GM12878 (cell line): ENCODE results near the gene RIMS1. TPM values are rescaled to one million over a fixed set of nuclear protein-coding genes. Genes with fewer than 3 reads are reported as not detected.

Experiments
- ATAC-seq: fragments of 200-7000 bp; cut with Tn5 transposase; 3 replicates; pipeline ENCODE4 v1.9.1; 2020; ENCODE audit warnings: mild to moderate bottlenecking, moderate library complexity
- BruUV-seq: library from RNA; stranded (reverse); fragments of 400-500 nt; replicated peaks from 2 replicates; lab custom pipeline; 2021; lab: Mats Ljungman, UMichigan
- CTCF ChIA-PET: fragments of 300-600 bp; sonication (Branson Sonifier 250); formaldehyde crosslinking; extraction: SDS; loops from one replicate; lab custom pipeline; 2021; ENCODE audit warnings: inconsistent platforms; lab: Yijun Ruan, JAX
- POLR2A ChIA-PET: fragments of 350-600 bp; formaldehyde crosslinking; extraction: SDS; loops from one replicate; lab custom pipeline; 2021; ENCODE audit warnings: inconsistent platforms; lab: Charles Lee
- RAD21 ChIA-PET: fragments of 300-600 bp; sonication (Branson Sonifier 250); formaldehyde crosslinking; loops from one replicate; lab custom pipeline; 2023; ENCODE audit warnings: antibody characterized with exemption; ENCODE audit not compliant: unreplicated experiment; lab: Charles Lee
- SMC1A ChIA-PET: fragments of 300-600 bp; sonication (Branson Sonifier 250); formaldehyde crosslinking; loops from one replicate; lab custom pipeline; 2023; ENCODE audit not compliant: unreplicated experiment, uncharacterized antibody; lab: Charles Lee
- DNase-seq: peaks from one replicate; pipeline ENCODE4 v3.0.0-alpha.2; 2011; ENCODE audit warnings: low read depth, low spot score
- FAIRE-seq: peaks from 3 replicates; lab custom pipeline; 2011; peaks lifted over from hg19 to GRCh38; lab: Jason Lieb, UNC
- H2AFZ ChIP-seq: 2 replicates; pipeline ENCODE4 v1.6.0; 2011; ENCODE audit warnings: low read depth, low read length, control low read depth; ENCODE audit not compliant: control insufficient read depth
- H3K27ac ChIP-seq: 2 replicates; pipeline ENCODE4 v1.5.1; 2011; ENCODE audit warnings: control low read depth; ENCODE audit not compliant: control insufficient read depth, insufficient read depth
- H3K27me3 ChIP-seq, 2 experiments: replicated peaks in 1 of 2; 2 replicates each; pipeline versions ENCODE4 v1.6.0 to v1.6.1; 2011; ENCODE audit warnings: low read length in 1 of 2; ENCODE audit not compliant: control insufficient read depth in 2 of 2, insufficient read depth in 2 of 2
- H3K36me3 ChIP-seq, 2 experiments: 2 replicates each; pipeline ENCODE4 v1.5.1; 2011; ENCODE audit warnings: low read length in 1 of 2; ENCODE audit not compliant: control insufficient read depth in 2 of 2, insufficient read depth in 2 of 2
- H3K4me1 ChIP-seq: 2 replicates; pipeline ENCODE4 v1.6.1; 2011; ENCODE audit warnings: mild to moderate bottlenecking, low read length, moderate library complexity, mixed read lengths; ENCODE audit not compliant: control insufficient read depth, insufficient read depth
- H3K4me2 ChIP-seq: 2 replicates; pipeline ENCODE4 v1.6.0; 2011; ENCODE audit warnings: control low read depth; ENCODE audit not compliant: control insufficient read depth, insufficient read depth
- H3K4me3 ChIP-seq: fragments of 200-600 bp; sonication (generic); 2 replicates; pipeline ENCODE4 v1.5.1; 2016
- H3K79me2 ChIP-seq: 2 replicates; pipeline ENCODE4 v1.6.0; 2011; ENCODE audit warnings: low read length; ENCODE audit not compliant: control insufficient read depth, insufficient read depth
- H3K9ac ChIP-seq: 2 replicates; pipeline ENCODE4 v1.8.0; 2011; ENCODE audit warnings: low read length, control low read depth, mixed read lengths; ENCODE audit not compliant: control insufficient read depth, insufficient read depth
- H3K9me3 ChIP-seq: replicated peaks from 3 replicates; pipeline ENCODE4 v1.5.1; 2011; ENCODE audit warnings: mild to moderate bottlenecking, low read length; ENCODE audit not compliant: control insufficient read depth, insufficient read depth
- H4K20me1 ChIP-seq: 2 replicates; pipeline ENCODE4 v1.6.0; 2011; ENCODE audit not compliant: control insufficient read depth, insufficient read depth
- BCLAF1 ChIP-seq: fragments of 450-650 bp; IDR thresholded peaks from 2 replicates; pipeline ENCODE4 v1.6.1; 2017; ENCODE audit warnings: antibody characterized with exemption, mild to moderate bottlenecking, moderate library complexity
- CEBPB ChIP-seq, 2 experiments: fragments of 150-350 bp in 1 of 2; IDR thresholded peaks; 2 replicates each; pipeline ENCODE4 v1.6.1; 2012 to 2014; ENCODE audit warnings: low read depth in 2 of 2, low read length in 2 of 2, borderline replicate concordance in 1 of 2, inconsistent platforms in 1 of 2
- CHD1 ChIP-seq: IDR thresholded peaks from 2 replicates; pipeline ENCODE4 v1.6.1; 2012; ENCODE audit warnings: low read depth, low read length, improper control_type of control experiment
- CHD2 ChIP-seq: IDR thresholded peaks from 2 replicates; pipeline ENCODE4 v1.6.1; 2011; ENCODE audit warnings: low read depth, low read length, improper control_type of control experiment, borderline replicate concordance
- NBN ChIP-seq: fragments of 450-650 bp; IDR thresholded peaks from 2 replicates; pipeline ENCODE4 v1.6.1; 2016
- RBBP5 ChIP-seq: fragments of 200-600 bp; sonication (generic); conservative IDR thresholded peaks from 2 replicates; pipeline ENCODE4 v1.6.1; 2016
- SP1 ChIP-seq: IDR thresholded peaks from one replicate; pipeline ENCODE4 v1.6.1; 2011; ENCODE audit warnings: low read depth, low read length
- TCF12 ChIP-seq: IDR thresholded peaks from 2 replicates; pipeline ENCODE4 v1.6.1; 2011; ENCODE audit warnings: low read depth, mild to moderate bottlenecking, low read length
- ZZZ3 ChIP-seq: IDR thresholded peaks from 2 replicates; pipeline ENCODE4 v1.6.1; 2011; ENCODE audit warnings: low read depth; ENCODE audit not compliant: control insufficient read depth, insufficient read length
- WGBS: methylation state at CpG from one replicate; pipeline ENCODE4 v1.1.6; 2016; ENCODE audit warnings: low lambda C conversion rate; ENCODE audit not compliant: insufficient replicate concordance, insufficient coverage; ENCODE audit errors: missing lambda C conversion rate; 5-methylcytosine and 5-hydroxymethylcytosine counted together
- in situ Hi-C: fragments of 300-500 bp; cut with MboI; formaldehyde crosslinking; loops from 9 replicates; pipeline ENCODE4 v1.14.3; 2018; ENCODE audit warnings: mixed read lengths
- intact Hi-C: fragments of 100-400 bp; cut with micrococcal nuclease; formaldehyde crosslinking; loops from one replicate; pipeline ENCODE4 v1.14.2; 2022; ENCODE audit not compliant: unreplicated experiment
- polyA plus RNA-seq, 11 experiments: library from polyadenylated mRNA; depleted of rRNA in 4 of 11; unstranded in 6 of 11; stranded (reverse) in 5 of 11; fragments of >200 nt; fragmentation: Nextera tagmentation in 4 of 11; fragmentation: Illumina TruSeq in 1 of 11; extraction: Ambion mirVana in 4 of 11; extraction: Trizol in 1 of 11; gene quantifications; 1 replicate in 1 of 11; 2 replicates in 10 of 11; pipeline versions ENCODE4 v1.2.1 to v1.2.3, GENCODE V29; 2011 to 2016; ENCODE audit warnings: inconsistent platforms in 2 of 11, missing spikeins in 2 of 11, low read depth in 1 of 11
- total RNA-seq, 4 experiments: library from RNA; depleted of rRNA in 3 of 4; stranded (reverse); fragments of >200 nt in 3 of 4; fragmentation: Illumina TruSeq in 1 of 4; extraction: Trizol in 1 of 4; gene quantifications; 2 replicates each; pipeline versions ENCODE4 v1.2.1 to v1.2.3, GENCODE V29; 2013 to 2021
- TF ChIP-seq, protein P1 (sequence below): fragments of 150-350 bp; IDR thresholded peaks from 2 replicates; pipeline ENCODE4 v1.6.1; 2014; ENCODE audit warnings: mild to moderate bottlenecking, low read depth, low read length

Gene RIMS1
- total and polyA plus RNA-seq, 10 of the 15 experiments (the other 5 are each of a cell fraction or from before 2014, with no cell fraction given), result 0.05 to 0.76 (median 0.23) TPM

DNA sequence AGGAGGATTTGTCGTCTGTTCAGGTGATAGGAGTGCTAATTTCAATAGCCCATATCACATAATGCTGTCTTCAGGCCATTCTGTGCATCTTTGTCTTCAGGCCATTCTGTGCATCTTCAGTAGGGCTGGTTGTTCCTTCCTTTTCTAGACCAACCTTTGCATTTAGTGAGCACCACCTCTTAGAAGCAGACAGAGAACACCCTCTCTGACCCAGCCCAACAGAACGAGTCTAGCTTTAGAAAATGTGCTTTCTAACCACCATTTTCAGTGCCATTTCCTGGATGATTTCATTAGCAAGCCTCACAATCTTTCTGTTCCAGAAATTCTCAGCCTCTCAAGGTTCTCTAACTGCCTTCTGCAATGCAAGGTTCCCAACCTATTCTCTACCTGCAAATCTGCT, 520.2 kb downstream of the RIMS1 start:
- H4K20me1 ChIP-seq, result no peaks in the 10 kb centered on the region
- H3K9ac ChIP-seq, result no peak overlapping the region
- H3K27ac ChIP-seq, result no peak overlapping the region
- no peaks in the 10 kb centered on the region for H3K4me1 ChIP-seq
- no TSS peak for BruUV-seq
- ChIA-PET RAD21 (no interaction called here), POLR2A (no interaction called here), SMC1A (no interaction called here), CTCF (no interaction called here)
- no peaks in the 10 kb centered on the region for H3K36me3 ChIP-seq
- H3K4me3 ChIP-seq, result no peak overlapping the region
- in situ Hi-C loops, result no loop called here
- H3K4me2 ChIP-seq, result no peak overlapping the region
- FAIRE-seq (no peak), DNase-seq (no peak), ATAC-seq (no peak)
- no peaks in the 10 kb centered on the region for H3K79me2 ChIP-seq
- intact Hi-C loops, result no loop called here
- TF ChIP-seq CHD2, result no peak
- TF ChIP-seq TCF12, result no peak
- TF ChIP-seq NBN, result no peak
- TF ChIP-seq SP1, result no peak
- TF ChIP-seq BCLAF1, result no peak
- TF ChIP-seq RBBP5, result no peak
- TF ChIP-seq CEBPB (IDR thresholded peaks at IDR 0.05; ENCODE audit: borderline replicate concordance in 1 of 2, low read depth in 2 of 2, low read length in 2 of 2), result no peak
- no peak for TF ChIP-seq ZZZ3
- no peak for TF ChIP-seq CHD1
- TF ChIP-seq, protein P1, sequence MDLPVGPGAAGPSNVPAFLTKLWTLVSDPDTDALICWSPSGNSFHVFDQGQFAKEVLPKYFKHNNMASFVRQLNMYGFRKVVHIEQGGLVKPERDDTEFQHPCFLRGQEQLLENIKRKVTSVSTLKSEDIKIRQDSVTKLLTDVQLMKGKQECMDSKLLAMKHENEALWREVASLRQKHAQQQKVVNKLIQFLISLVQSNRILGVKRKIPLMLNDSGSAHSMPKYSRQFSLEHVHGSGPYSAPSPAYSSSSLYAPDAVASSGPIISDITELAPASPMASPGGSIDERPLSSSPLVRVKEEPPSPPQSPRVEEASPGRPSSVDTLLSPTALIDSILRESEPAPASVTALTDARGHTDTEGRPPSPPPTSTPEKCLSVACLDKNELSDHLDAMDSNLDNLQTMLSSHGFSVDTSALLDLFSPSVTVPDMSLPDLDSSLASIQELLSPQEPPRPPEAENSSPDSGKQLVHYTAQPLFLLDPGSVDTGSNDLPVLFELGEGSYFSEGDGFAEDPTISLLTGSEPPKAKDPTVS, result no peak
- no peak overlapping the region; the same call in 1 of the 2 replicates for H2AFZ ChIP-seq
- no peaks in the 10 kb centered on the region; a peak in 1 of 4 replicates for H3K27me3 ChIP-seq
- WGBS, result 36% methylated on average over 2 of the region's 2 CpGs
- no peaks in the 10 kb centered on the region for H3K9me3 ChIP-seq
